ENCODE measurements around the gene DBF4.
"Not testable (repeated sequence)": the region's sequence is repeated elsewhere in the genome, so short reads cannot be mapped to it uniquely, and the experiment has no call there.

DNA sequence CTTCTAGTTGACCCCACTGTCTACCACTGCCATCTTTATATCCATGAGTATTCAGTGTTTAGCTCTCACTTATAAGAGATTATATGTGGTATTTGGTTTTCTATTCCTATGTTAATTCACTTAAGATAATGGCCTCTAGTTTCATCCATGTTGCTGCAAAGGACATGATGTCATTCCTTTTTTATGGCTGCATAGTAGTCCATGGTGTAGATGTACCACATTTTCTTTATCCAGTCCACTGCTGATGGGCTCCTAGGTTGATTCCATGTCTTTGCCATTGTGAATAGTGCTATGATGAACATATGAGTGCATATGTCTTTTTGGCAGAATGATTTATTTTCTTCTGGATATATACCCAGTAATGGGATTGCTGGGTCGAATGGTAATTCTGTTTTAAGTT lies 47.9 kb upstream of the DBF4 start:
- TF ChIP-seq, protein P1, sequence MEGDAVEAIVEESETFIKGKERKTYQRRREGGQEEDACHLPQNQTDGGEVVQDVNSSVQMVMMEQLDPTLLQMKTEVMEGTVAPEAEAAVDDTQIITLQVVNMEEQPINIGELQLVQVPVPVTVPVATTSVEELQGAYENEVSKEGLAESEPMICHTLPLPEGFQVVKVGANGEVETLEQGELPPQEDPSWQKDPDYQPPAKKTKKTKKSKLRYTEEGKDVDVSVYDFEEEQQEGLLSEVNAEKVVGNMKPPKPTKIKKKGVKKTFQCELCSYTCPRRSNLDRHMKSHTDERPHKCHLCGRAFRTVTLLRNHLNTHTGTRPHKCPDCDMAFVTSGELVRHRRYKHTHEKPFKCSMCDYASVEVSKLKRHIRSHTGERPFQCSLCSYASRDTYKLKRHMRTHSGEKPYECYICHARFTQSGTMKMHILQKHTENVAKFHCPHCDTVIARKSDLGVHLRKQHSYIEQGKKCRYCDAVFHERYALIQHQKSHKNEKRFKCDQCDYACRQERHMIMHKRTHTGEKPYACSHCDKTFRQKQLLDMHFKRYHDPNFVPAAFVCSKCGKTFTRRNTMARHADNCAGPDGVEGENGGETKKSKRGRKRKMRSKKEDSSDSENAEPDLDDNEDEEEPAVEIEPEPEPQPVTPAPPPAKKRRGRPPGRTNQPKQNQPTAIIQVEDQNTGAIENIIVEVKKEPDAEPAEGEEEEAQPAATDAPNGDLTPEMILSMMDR (IDR thresholded peaks at IDR 0.05) = not testable (repeated sequence)
- not testable (repeated sequence) for TF ChIP-seq RFX5 (IDR thresholded peaks at IDR 0.05; ENCODE audit: low read length); POLR2AphosphoS5 (IDR thresholded peaks at IDR 0.05; ENCODE audit: low read depth, low read length); NRF1 (IDR thresholded peaks at IDR 0.05; ENCODE audit: low read depth, low read length); EZH2phosphoT487 (IDR thresholded peaks at IDR 0.05; ENCODE audit: borderline replicate concordance, low read depth); NFIC (IDR thresholded peaks at IDR 0.05; ENCODE audit: borderline replicate concordance)
